ENCODE measurements around the gene FIZ1.
"Not testable (repeated sequence)": the region's sequence is repeated elsewhere in the genome, so short reads cannot be mapped to it uniquely, and the experiment has no call there.

FIZ1 gene

GRCh38 chr19:55588738-55589137, 10.6 kb downstream of the FIZ1 start:
- H3K27ac ChIP-seq: no peak overlapping the region
- no peak for TF ChIP-seq CTCF (IDR thresholded peaks at IDR 0.05)
- DNase-seq (ENCODE audit: low spot score): no peak
- H3K4me3 ChIP-seq: no peak overlapping the region

- Histone ChIP-seq H3K4me3 (peak overlapping the region; percentile 63), H3K27ac (peak overlapping the region in 1 of 2 donors; percentile 27)
- no peak for TF ChIP-seq CTCF (IDR thresholded peaks at IDR 0.05)
- DNase-seq (ENCODE audit: low spot score): peak; percentile 89
These were observed 12.2 kb downstream of the FIZ1 start for GRCh38 chr19:55586976-55587668.

- Histone ChIP-seq H3K4me3 (peak overlapping the region; percentile 66), H3K27ac (peak overlapping the region; percentile 10 to 63)
- TF ChIP-seq CTCF (IDR thresholded peaks at IDR 0.05): no peak
- no peak for DNase-seq (ENCODE audit: low spot score)
These were observed 13.5 kb downstream of the FIZ1 start for GRCh38 chr19:55585658-55586339.

GRCh38 chr19:55584871-55585270, 14.4 kb downstream of the FIZ1 start:
- no peak overlapping the region for H3K4me3 ChIP-seq
- no peak for TF ChIP-seq CTCF (IDR thresholded peaks at IDR 0.05)
- H3K27ac ChIP-seq: no peak overlapping the region
- DNase-seq (ENCODE audit: low spot score): no peak

- not testable (repeated sequence) for H3K4me3 ChIP-seq; H3K27ac ChIP-seq; DNase-seq (ENCODE audit: low spot score)
These were observed 15.4 kb downstream of the FIZ1 start for GRCh38 chr19:55583897-55584296.

GRCh38 chr19:55582284-55582683, 17.0 kb downstream of the FIZ1 start:
- H3K27ac ChIP-seq; DNase-seq (ENCODE audit: low spot score); H3K4me3 ChIP-seq: not testable (repeated sequence)

GRCh38 chr19:55581823-55582223, 17.5 kb downstream of the FIZ1 start:
- H3K27ac ChIP-seq: no peak overlapping the region
- no peak for DNase-seq (ENCODE audit: low spot score)
- no peak for TF ChIP-seq CTCF (IDR thresholded peaks at IDR 0.05)
- no peak overlapping the region for H3K4me3 ChIP-seq

GRCh38 chr19:55581145-55581822, 18.0 kb downstream of the FIZ1 start:
- TF ChIP-seq CTCF (IDR thresholded peaks at IDR 0.05): no peak
- DNase-seq (ENCODE audit: low spot score): no peak
- H3K4me3 ChIP-seq: peak overlapping the region; percentile 91
- peak overlapping the region; percentile 93 to 95 for H3K27ac ChIP-seq
